HEK293 (cell line): ENCODE data around the gene SSTR4.

Experiments
- CTCF ChIA-PET: fragments of 350-600 bp; formaldehyde crosslinking; extraction: SDS; loops from one replicate; lab custom pipeline; 2021; ENCODE audit warnings: antibody characterized with exemption; lab: Yijun Ruan, JAX
- POLR2A ChIA-PET: fragments of 300-600 bp; formaldehyde crosslinking; extraction: SDS; loops from one replicate; lab custom pipeline; 2020; ENCODE audit warnings: antibody characterized with exemption, inconsistent platforms; lab: Yijun Ruan, JAX
- H3K27ac ChIP-seq: fragments of 200-500 bp; sonication (Bioruptor generic); 2 replicates; pipeline ENCODE4 v1.5.1; 2014; ENCODE audit warnings: low read depth, low read length, control low read depth, inconsistent platforms; ENCODE audit errors: extremely low read depth
- H3K36me3 ChIP-seq, 2 experiments: fragments of 200-500 bp in 1 of 2; sonication (Bioruptor generic) in 1 of 2; 1 replicate in 1 of 2; 2 replicates in 1 of 2; pipeline ENCODE4 v1.5.1; 2014 to 2017; ENCODE audit warnings: inconsistent platforms in 2 of 2, low read length in 2 of 2; ENCODE audit not compliant: control insufficient read depth in 2 of 2, insufficient read depth in 1 of 2
- H3K4me1 ChIP-seq: fragments of 200-500 bp; sonication (Bioruptor generic); 2 replicates; pipeline ENCODE4 v1.5.1; 2014; ENCODE audit warnings: mild to moderate bottlenecking, low read length, inconsistent platforms; ENCODE audit not compliant: control insufficient read depth, insufficient read depth
- H3K4me3 ChIP-seq: 2 replicates; pipeline ENCODE4 v1.5.1; 2011; ENCODE audit warnings: low read depth, mild to moderate bottlenecking, control low read depth, low read length, moderate library complexity
- H3K9me3 ChIP-seq: fragments of 200-500 bp; sonication (Bioruptor generic); 2 replicates; pipeline ENCODE4 v1.5.1; 2014; ENCODE audit warnings: low read depth, low read length, inconsistent platforms; ENCODE audit not compliant: control insufficient read depth, insufficient read depth
- FEZF1 ChIP-seq: fragments of 450-650 bp; formaldehyde crosslinking; IDR thresholded peaks from 2 replicates; pipeline ENCODE4 v1.5.1; 2016; ENCODE audit warnings: missing biosample characterization, missing genetic modification characterization
- KLF7 ChIP-seq: fragments of 450-650 bp; formaldehyde crosslinking; IDR thresholded peaks from 2 replicates; pipeline ENCODE4 v1.5.1; 2016; ENCODE audit warnings: missing biosample characterization, missing genetic modification characterization, borderline replicate concordance
- KLF8 ChIP-seq: fragments of 450-650 bp; formaldehyde crosslinking; IDR thresholded peaks from 2 replicates; pipeline ENCODE4 v1.5.1; 2016; ENCODE audit warnings: missing biosample characterization, missing genetic modification characterization
- SETDB1 ChIP-seq: IDR thresholded peaks from one replicate; pipeline ENCODE4 v1.6.1; 2017; ENCODE audit warnings: mild to moderate bottlenecking, low read length, moderate library complexity, mixed read lengths; ENCODE audit not compliant: insufficient read length
- YY1 ChIP-seq: fragments of 450-650 bp; formaldehyde crosslinking; IDR thresholded peaks from 2 replicates; pipeline ENCODE4 v1.5.1; 2018; ENCODE audit warnings: missing biosample characterization, missing genetic modification characterization
- ZFP41 ChIP-seq: fragments of 450-650 bp; formaldehyde crosslinking; IDR thresholded peaks from 2 replicates; pipeline ENCODE4 v1.5.1; 2016; ENCODE audit warnings: missing biosample characterization, missing genetic modification characterization, borderline replicate concordance
- ZFP69B ChIP-seq: fragments of 450-650 bp; formaldehyde crosslinking; IDR thresholded peaks from 2 replicates; pipeline ENCODE4 v1.5.1; 2016; ENCODE audit warnings: missing biosample characterization, missing genetic modification characterization
- ZIC2 ChIP-seq: fragments of 450-650 bp; formaldehyde crosslinking; IDR thresholded peaks from 2 replicates; pipeline ENCODE4 v1.5.1; 2016; ENCODE audit warnings: missing biosample characterization, missing genetic modification characterization
- ZNF10 ChIP-seq: fragments of 450-650 bp; formaldehyde crosslinking; IDR thresholded peaks from 2 replicates; pipeline ENCODE4 v1.5.1; 2017; ENCODE audit warnings: missing biosample characterization, missing genetic modification characterization
- ZNF132 ChIP-seq: fragments of 450-650 bp; formaldehyde crosslinking; IDR thresholded peaks from 2 replicates; pipeline ENCODE4 v1.5.1; 2017; ENCODE audit warnings: missing biosample characterization, missing genetic modification characterization, borderline replicate concordance
- ZNF221 ChIP-seq: fragments of 450-650 bp; formaldehyde crosslinking; IDR thresholded peaks from 2 replicates; pipeline ENCODE4 v1.5.1; 2017; ENCODE audit warnings: missing biosample characterization, missing genetic modification characterization, borderline replicate concordance
- ZNF24 ChIP-seq: fragments of 450-650 bp; formaldehyde crosslinking; IDR thresholded peaks from 2 replicates; pipeline ENCODE4 v1.5.1; 2016; ENCODE audit warnings: missing biosample characterization, missing genetic modification characterization
- ZNF292 ChIP-seq: fragments of 450-650 bp; formaldehyde crosslinking; IDR thresholded peaks from 2 replicates; pipeline ENCODE4 v1.5.1; 2016; ENCODE audit warnings: low read depth, missing biosample characterization, missing genetic modification characterization, borderline replicate concordance
- ZNF311 ChIP-seq: fragments of 450-650 bp; formaldehyde crosslinking; IDR thresholded peaks from 2 replicates; pipeline ENCODE4 v1.5.1; 2017; ENCODE audit warnings: missing biosample characterization, missing genetic modification characterization, borderline replicate concordance
- ZNF426 ChIP-seq: fragments of 450-650 bp; formaldehyde crosslinking; IDR thresholded peaks from 2 replicates; pipeline ENCODE4 v1.5.1; 2017; ENCODE audit warnings: missing biosample characterization, missing genetic modification characterization, mild to moderate bottlenecking, inconsistent platforms, moderate library complexity
- ZNF501 ChIP-seq: fragments of 450-650 bp; formaldehyde crosslinking; IDR thresholded peaks from 2 replicates; pipeline ENCODE4 v1.5.1; 2016; ENCODE audit warnings: missing biosample characterization, missing genetic modification characterization
- ZNF549 ChIP-seq: fragments of 450-650 bp; IDR thresholded peaks from 2 replicates; pipeline ENCODE4 v1.5.1; 2018; ENCODE audit warnings: missing biosample characterization, missing genetic modification characterization, mild to moderate bottlenecking, inconsistent platforms, moderate library complexity
- ZNF610 ChIP-seq: fragments of 450-650 bp; formaldehyde crosslinking; IDR thresholded peaks from 2 replicates; pipeline ENCODE4 v1.5.1; 2016; ENCODE audit warnings: missing biosample characterization, missing genetic modification characterization, borderline replicate concordance
- ZNF670 ChIP-seq: fragments of 450-650 bp; formaldehyde crosslinking; IDR thresholded peaks from 2 replicates; pipeline ENCODE4 v1.5.1; 2016; ENCODE audit warnings: missing biosample characterization, missing genetic modification characterization, low read depth
- ZNF76 ChIP-seq: fragments of 450-650 bp; formaldehyde crosslinking; IDR thresholded peaks from 2 replicates; pipeline ENCODE4; 2016; ENCODE audit warnings: low read depth, missing biosample characterization, missing genetic modification characterization, borderline replicate concordance
- ZNF837 ChIP-seq: fragments of 450-650 bp; formaldehyde crosslinking; IDR thresholded peaks from 2 replicates; pipeline ENCODE4 v1.5.1; 2016; ENCODE audit warnings: missing biosample characterization, missing genetic modification characterization
- TF ChIP-seq, protein P1 (sequence below): fragments of 450-650 bp; formaldehyde crosslinking; IDR thresholded peaks from 2 replicates; pipeline ENCODE4 v1.5.1; 2017; ENCODE audit warnings: missing biosample characterization, mild to moderate bottlenecking, missing genetic modification characterization, moderate library complexity
- TF ChIP-seq, protein P2 (sequence below): fragments of 450-650 bp; formaldehyde crosslinking; IDR thresholded peaks from 2 replicates; pipeline ENCODE4 v1.5.1; 2016; ENCODE audit warnings: missing biosample characterization, missing genetic modification characterization
- TF ChIP-seq, protein P3 (sequence below): fragments of 450-650 bp; formaldehyde crosslinking; IDR thresholded peaks from 2 replicates; pipeline ENCODE4 v1.5.1; 2016; ENCODE audit warnings: missing biosample characterization, missing genetic modification characterization
- TF ChIP-seq, protein P4 (sequence below): IDR thresholded peaks from 2 replicates; pipeline ENCODE4 v1.6.1; 2011; ENCODE audit warnings: mild to moderate bottlenecking, low read depth, low read length, borderline replicate concordance
- TF ChIP-seq, protein P5 (sequence below): fragments of 450-650 bp; formaldehyde crosslinking; IDR thresholded peaks from 2 replicates; pipeline ENCODE4 v1.5.1; 2016; ENCODE audit warnings: missing biosample characterization, missing genetic modification characterization

Gene SSTR4

DNA sequence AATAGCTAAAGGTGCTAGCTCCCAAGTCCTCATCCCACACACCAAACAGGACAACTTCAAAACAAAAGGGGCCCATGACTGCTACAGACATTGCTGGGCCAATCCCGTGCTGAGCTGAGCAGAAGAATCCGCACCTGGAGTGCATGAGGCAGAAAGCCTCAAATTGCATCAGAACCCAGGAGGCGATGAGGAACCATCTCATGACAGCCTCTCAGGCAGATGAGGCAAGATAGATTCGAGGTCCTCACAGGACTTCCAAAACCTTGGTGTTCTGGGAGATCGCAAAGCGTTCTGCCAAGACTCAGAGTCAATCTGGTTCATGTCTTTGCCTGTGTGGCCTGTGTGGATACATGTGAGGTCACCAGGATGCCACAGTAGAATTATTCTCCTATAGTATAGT is 32.8 kb upstream of the SSTR4 start:
- H3K4me3 ChIP-seq, result no peak overlapping the region
- H3K36me3 ChIP-seq, result no peaks in the 10 kb centered on the region
- H3K4me1 ChIP-seq, result no peaks in the 10 kb centered on the region
- no peak overlapping the region for H3K27ac ChIP-seq
- no peaks in the 10 kb centered on the region for H3K9me3 ChIP-seq
- TF ChIP-seq, protein P1, sequence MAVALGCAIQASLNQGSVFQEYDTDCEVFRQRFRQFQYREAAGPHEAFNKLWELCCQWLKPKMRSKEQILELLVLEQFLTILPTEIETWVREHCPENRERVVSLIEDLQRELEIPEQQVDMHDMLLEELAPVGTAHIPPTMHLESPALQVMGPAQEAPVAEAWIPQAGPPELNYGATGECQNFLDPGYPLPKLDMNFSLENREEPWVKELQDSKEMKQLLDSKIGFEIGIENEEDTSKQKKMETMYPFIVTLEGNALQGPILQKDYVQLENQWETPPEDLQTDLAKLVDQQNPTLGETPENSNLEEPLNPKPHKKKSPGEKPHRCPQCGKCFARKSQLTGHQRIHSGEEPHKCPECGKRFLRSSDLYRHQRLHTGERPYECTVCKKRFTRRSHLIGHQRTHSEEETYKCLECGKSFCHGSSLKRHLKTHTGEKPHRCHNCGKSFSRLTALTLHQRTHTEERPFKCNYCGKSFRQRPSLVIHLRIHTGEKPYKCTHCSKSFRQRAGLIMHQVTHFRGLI (tag by site-specific recombination), result no peak
- TF ChIP-seq ZNF670 (tag by site-specific recombination) (no peak), ZNF501 (tag by site-specific recombination) (no peak), SETDB1 (no peak), ZNF76 (tag by site-specific recombination) (no peak), YY1 (no peak), ZNF311 (tag by site-specific recombination) (no peak), ZNF837 (no peak), ZNF610 (tag by site-specific recombination) (no peak), KLF7 (no peak), ZNF10 (tag by site-specific recombination) (no peak)
- TF ChIP-seq, protein P2, sequence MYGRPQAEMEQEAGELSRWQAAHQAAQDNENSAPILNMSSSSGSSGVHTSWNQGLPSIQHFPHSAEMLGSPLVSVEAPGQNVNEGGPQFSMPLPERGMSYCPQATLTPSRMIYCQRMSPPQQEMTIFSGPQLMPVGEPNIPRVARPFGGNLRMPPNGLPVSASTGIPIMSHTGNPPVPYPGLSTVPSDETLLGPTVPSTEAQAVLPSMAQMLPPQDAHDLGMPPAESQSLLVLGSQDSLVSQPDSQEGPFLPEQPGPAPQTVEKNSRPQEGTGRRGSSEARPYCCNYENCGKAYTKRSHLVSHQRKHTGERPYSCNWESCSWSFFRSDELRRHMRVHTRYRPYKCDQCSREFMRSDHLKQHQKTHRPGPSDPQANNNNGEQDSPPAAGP (tag by site-specific recombination), result no peak
- TF ChIP-seq, protein P3, sequence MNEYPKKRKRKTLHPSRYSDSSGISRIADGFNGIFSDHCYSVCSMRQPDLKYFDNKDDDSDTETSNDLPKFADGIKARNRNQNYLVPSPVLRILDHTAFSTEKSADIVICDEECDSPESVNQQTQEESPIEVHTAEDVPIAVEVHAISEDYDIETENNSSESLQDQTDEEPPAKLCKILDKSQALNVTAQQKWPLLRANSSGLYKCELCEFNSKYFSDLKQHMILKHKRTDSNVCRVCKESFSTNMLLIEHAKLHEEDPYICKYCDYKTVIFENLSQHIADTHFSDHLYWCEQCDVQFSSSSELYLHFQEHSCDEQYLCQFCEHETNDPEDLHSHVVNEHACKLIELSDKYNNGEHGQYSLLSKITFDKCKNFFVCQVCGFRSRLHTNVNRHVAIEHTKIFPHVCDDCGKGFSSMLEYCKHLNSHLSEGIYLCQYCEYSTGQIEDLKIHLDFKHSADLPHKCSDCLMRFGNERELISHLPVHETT, result no peak
- TF ChIP-seq, all 188 proteins: peak for 0
- CTCF ChIA-PET, result interaction anchor here (0.6 kb wide), 1 partner anchor 8 kb away, joined by 5 read pairs; no protein-coding TSS in a partner anchor
- POLR2A ChIA-PET, result no interaction called here

DNA sequence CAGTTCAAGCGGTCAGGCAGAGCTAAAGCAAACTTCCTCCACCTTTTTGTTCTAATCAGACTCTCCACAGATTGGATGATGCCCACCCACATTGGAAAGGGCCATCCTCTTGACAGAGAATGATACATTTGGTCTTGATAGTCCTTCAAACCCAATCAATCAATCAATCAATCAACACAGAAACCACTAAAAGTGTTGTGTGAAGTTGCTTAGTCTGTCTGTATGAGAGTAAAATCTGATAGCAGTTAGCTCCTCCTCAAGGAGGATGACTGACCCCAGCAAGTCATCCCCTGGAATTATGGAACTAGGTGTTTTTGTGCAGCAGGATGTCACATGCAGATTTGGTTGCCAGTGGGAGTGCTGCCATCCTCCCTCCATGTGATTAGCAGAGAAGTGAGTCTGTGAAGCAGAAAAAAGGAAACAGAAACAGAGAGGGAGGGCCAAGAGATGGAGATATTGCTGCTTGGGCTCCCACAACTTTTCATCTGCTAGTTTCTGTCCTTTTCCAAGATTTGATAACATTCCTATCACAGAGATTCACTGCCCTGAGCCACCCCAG is 32.0 kb upstream of the SSTR4 start:
- no peak overlapping the region for H3K4me3 ChIP-seq
- H3K9me3 ChIP-seq, result no peaks in the 10 kb centered on the region
- no peaks in the 10 kb centered on the region for H3K4me1 ChIP-seq
- H3K36me3 ChIP-seq, result no peaks in the 10 kb centered on the region
- H3K27ac ChIP-seq, result no peak overlapping the region
- ChIA-PET CTCF (no interaction called here), POLR2A (no interaction called here)
- TF ChIP-seq ZNF221 (tag by site-specific recombination), result no peak
- TF ChIP-seq, protein P1 (tag by site-specific recombination), result no peak
- TF ChIP-seq KLF7, result no peak
- no peak for TF ChIP-seq ZNF292 (tag by site-specific recombination)
- no peak for TF ChIP-seq ZNF426
- TF ChIP-seq, protein P4, sequence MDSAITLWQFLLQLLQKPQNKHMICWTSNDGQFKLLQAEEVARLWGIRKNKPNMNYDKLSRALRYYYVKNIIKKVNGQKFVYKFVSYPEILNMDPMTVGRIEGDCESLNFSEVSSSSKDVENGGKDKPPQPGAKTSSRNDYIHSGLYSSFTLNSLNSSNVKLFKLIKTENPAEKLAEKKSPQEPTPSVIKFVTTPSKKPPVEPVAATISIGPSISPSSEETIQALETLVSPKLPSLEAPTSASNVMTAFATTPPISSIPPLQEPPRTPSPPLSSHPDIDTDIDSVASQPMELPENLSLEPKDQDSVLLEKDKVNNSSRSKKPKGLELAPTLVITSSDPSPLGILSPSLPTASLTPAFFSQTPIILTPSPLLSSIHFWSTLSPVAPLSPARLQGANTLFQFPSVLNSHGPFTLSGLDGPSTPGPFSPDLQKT, result no peak
- TF ChIP-seq, protein P5, sequence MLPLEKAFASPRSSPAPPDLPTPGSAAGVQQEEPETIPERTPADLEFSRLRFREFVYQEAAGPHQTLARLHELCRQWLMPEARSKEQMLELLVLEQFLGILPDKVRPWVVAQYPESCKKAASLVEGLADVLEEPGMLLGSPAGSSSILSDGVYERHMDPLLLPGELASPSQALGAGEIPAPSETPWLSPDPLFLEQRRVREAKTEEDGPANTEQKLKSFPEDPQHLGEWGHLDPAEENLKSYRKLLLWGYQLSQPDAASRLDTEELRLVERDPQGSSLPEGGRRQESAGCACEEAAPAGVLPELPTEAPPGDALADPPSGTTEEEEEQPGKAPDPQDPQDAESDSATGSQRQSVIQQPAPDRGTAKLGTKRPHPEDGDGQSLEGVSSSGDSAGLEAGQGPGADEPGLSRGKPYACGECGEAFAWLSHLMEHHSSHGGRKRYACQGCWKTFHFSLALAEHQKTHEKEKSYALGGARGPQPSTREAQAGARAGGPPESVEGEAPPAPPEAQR (tag by site-specific recombination), result no peak
- no peak for TF ChIP-seq ZNF549 (tag by site-specific recombination)
- no peak for TF ChIP-seq ZIC2
- no peak for TF ChIP-seq FEZF1 (tag by site-specific recombination)
- TF ChIP-seq ZNF132 (tag by site-specific recombination), result no peak
- TF ChIP-seq ZNF24 (tag by site-specific recombination), result no peak
- no peak for TF ChIP-seq ZFP41 (tag by site-specific recombination)
- TF ChIP-seq KLF8 (tag by site-specific recombination), result no peak
- no peak for TF ChIP-seq ZFP69B (tag by site-specific recombination)
